Measurements from ENCODE around the gene NFIC.
"Not testable (repeated sequence)": the region's sequence is repeated elsewhere in the genome, so short reads cannot be mapped to it uniquely, and the experiment has no call there.

The NFIC gene

DNA sequence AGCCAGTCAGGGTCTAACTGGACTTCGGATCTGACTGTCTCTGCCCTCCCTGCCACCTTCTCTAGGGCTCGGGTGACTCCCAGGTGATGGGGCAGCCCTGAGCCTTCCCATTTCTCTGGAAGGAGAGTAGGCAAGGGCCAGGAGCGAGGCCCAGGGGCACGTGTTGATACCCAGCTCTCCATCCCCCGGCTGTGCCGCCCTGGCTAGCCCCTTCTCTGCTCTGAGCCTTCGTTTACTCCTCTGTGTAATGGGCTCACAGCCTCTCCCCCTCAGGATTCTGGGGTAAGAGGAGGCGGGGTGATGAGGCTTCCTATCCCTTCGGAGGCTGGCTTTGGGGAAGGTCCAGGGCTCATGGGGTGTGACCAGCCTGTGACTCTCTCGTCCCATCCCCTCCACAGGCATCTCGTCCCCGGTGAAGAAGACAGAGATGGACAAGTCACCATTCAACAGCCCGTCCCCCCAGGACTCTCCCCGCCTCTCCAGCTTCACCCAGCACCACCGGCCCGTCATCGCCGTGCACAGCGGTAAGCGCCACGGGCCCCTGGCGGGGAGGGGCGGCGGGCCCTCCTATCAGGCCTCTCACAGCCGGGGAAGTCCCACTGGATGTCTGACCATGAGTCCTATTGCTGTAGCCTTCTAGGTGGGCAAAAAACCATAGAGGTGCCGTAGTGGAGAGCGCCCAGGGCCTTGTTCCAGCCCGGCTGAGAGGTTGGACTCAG, 82.4 kb downstream of the NFIC start:
- in situ Hi-C loops (cut with HindIII; ENCODE audit: low sequenced_read_pairs): no loop called here
- no peak overlapping the region for H3K4me3 ChIP-seq (ENCODE audit: low read depth, low read length)
- TF ChIP-seq, protein P1, sequence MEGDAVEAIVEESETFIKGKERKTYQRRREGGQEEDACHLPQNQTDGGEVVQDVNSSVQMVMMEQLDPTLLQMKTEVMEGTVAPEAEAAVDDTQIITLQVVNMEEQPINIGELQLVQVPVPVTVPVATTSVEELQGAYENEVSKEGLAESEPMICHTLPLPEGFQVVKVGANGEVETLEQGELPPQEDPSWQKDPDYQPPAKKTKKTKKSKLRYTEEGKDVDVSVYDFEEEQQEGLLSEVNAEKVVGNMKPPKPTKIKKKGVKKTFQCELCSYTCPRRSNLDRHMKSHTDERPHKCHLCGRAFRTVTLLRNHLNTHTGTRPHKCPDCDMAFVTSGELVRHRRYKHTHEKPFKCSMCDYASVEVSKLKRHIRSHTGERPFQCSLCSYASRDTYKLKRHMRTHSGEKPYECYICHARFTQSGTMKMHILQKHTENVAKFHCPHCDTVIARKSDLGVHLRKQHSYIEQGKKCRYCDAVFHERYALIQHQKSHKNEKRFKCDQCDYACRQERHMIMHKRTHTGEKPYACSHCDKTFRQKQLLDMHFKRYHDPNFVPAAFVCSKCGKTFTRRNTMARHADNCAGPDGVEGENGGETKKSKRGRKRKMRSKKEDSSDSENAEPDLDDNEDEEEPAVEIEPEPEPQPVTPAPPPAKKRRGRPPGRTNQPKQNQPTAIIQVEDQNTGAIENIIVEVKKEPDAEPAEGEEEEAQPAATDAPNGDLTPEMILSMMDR (IDR thresholded peaks at IDR 0.05; ENCODE audit: low read depth, low read length, missing control alignments): no peak
- DNase-seq (ENCODE audit: low read depth): no peak

DNA sequence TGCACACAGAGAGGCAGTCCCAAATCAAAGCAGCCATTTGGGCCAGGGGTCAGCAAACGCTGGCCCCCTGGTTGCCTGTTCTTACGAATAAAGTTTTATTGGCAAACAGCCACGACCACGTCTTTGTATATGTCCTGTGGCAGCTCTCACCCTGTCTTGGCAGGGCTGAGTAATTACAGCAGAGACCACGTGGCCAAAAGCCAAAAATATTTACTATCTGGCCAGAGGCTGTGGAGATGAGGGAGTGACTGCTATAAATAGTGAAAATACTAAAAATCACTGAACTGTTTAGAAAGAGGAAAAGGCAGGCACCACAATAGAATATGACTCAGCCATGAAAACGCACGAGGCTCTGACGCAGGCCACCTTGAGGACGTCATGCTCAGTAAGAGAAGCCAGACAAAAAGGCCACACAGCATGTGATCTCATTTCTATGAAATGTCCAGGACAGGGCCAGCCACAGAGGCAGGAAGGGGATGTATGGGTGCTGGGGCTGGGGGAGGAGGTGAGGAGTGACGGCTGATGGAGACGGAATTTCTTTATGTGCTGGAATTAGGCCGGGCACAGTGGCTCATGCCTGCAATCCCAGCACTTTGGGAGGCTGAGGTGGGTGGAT, 84.5 kb downstream of the NFIC start:
- DNase-seq (ENCODE audit: low read depth): peak; percentile 99
- TF ChIP-seq, protein P1 (IDR thresholded peaks at IDR 0.05; ENCODE audit: low read depth, low read length, missing control alignments): no peak
- no peak overlapping the region for H3K4me3 ChIP-seq (ENCODE audit: low read depth, low read length)
- in situ Hi-C loops (cut with HindIII; ENCODE audit: low sequenced_read_pairs): no loop called here

DNA sequence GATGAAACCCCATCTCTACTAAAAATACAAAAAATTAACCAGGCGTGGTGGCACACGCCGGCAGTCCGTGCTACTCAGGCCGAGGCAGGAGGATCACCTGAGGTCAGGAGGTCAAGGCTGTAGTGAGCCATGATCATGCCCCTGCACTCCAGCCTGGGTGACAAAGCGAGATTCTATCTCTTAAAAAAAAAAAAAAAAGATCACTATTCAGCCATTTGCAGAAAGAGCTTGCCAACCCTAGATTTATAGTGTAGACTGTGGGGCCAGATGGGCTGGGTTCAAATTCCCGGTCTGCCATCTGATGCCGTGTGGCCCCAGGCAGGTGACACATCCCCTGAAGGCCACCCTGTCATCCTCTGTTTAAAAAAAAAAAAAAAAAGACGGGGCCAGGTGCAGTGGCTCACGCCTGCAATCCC, 85.1 kb downstream of the NFIC start:
- H3K4me3 ChIP-seq (ENCODE audit: low read depth, low read length): no peak overlapping the region
- no peak for DNase-seq (ENCODE audit: low read depth)
- in situ Hi-C loops (cut with HindIII; ENCODE audit: low sequenced_read_pairs): no loop called here
- TF ChIP-seq, protein P1 (IDR thresholded peaks at IDR 0.05; ENCODE audit: low read depth, low read length, missing control alignments): no peak

DNA sequence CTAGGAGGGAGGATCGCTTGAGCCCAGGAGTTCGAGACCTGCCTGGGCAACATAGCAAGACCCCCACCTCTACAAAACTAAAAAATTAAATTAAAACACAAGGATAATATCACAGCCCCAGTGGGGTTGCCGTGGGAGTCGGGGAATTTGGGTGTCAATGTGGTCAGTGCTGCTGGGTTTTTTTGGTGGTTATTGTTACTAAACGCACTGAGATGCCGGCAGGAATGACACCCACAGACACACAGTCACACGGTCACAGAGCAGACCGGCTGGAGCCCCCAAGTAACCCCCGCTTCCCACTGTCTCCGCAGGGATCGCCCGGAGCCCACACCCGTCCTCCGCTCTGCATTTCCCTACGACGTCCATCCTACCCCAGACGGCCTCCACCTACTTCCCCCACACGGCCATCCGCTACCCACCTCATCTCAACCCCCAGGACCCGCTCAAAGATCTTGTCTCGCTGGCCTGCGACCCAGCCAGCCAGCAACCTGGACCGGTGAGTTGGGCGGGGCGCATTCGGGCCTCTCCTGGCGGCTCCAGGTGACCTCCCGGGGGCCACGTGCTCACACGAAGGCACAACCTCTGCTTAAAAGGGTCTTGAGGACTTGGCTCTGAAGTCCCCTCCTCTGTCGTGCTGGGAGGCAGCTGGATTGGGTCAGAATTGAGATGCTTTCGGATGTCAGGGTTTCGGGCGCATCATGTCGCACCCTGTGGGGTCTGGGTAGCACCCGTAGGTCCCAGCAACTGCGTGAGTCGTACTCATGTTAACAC, 86.0 kb downstream of the NFIC start:
- in situ Hi-C loops (cut with HindIII; ENCODE audit: low sequenced_read_pairs): no loop called here
- no peak for DNase-seq (ENCODE audit: low read depth)
- TF ChIP-seq, protein P1 (IDR thresholded peaks at IDR 0.05; ENCODE audit: low read depth, low read length, missing control alignments): no peak
- H3K4me3 ChIP-seq (ENCODE audit: low read depth, low read length): no peak overlapping the region

DNA sequence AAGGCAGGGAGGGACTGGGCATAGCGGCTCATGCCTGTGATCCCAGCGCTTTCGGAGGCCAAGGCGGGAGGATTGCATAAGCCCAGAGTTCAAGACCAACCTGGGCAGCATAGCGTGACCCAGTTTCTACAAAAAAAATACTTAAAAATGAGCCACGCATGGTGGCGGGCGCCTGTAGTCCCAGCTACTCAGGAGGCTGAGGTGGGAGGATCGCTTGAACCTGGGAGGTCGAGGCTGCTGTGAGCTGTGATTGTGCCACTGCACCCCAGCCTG, 86.5 kb downstream of the NFIC start:
- H3K4me3 ChIP-seq (ENCODE audit: low read depth, low read length); in situ Hi-C loops (cut with HindIII; ENCODE audit: low sequenced_read_pairs); DNase-seq (ENCODE audit: low read depth): not testable (repeated sequence)

DNA sequence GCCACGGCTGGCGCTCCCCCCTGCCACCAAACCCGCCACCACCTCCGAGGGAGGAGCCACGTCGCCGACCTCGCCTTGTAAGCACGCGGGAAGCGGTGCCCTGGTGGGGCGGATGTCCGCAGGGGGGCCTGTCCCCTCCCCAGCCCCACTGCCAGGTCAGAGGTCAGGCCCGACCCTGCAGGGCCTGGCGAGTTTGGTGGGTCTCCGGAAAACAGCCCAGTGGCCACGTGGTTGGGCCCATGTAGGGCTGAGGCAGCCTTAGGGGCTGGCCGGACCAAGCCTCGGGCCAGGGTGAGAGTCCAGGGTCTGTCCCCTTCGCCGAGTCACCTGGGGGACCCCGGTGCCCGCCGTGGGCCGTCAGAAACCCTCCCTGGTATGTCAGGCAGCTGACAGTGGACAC, 87.5 kb downstream of the NFIC start:
- H3K4me3 ChIP-seq (ENCODE audit: low read depth, low read length): no peak overlapping the region
- in situ Hi-C loops (cut with HindIII; ENCODE audit: low sequenced_read_pairs): no loop called here
- TF ChIP-seq, protein P1 (IDR thresholded peaks at IDR 0.05; ENCODE audit: low read depth, low read length, missing control alignments): no peak
- DNase-seq (ENCODE audit: low read depth): no peak

All from astrocyte of the cerebellum (primary cell).